ENCODE results near the gene SLC31A2. TPM values are rescaled to one million over a fixed set of nuclear protein-coding genes. Genes with fewer than 3 reads are reported as not detected.

SLC31A2 gene
- total RNA-seq, 1 experiment from 2014 or later = 4.7 TPM

DNA sequence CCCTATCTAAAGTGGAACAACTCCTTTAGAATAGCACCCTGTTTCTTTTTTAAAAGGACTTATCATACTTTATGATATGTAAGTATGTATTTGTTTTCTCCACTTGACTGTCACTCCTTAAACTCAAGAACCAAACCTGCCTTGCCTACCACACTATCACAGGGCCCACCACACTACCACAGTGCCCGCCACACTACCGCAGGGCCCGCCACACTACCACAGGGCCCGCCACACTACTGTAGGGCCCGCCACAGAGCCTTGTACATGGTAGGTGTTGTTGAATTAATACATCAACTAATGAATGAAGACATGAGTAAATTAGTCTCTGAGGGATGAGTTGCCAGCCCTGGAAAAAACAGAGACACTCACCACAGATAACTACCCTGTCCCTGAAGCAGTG, 18.0 kb downstream of the SLC31A2 start:
- no peaks in the 10 kb centered on the region for H3K4me1 ChIP-seq (ENCODE audit: control insufficient read depth in 1 of 2, insufficient read depth in 2 of 2, low read length in 2 of 2)
- ATAC-seq (no peak), DNase-seq (ENCODE audit: low read depth, low spot score) (no peak)
- H3K36me3 ChIP-seq (ENCODE audit: control insufficient read depth in 1 of 2, insufficient read depth in 2 of 2, low read length in 2 of 2) = peaks cover 42 to 43% of the 10 kb centered on the region in 2 experiments
- TF ChIP-seq SIN3A (IDR thresholded peaks at IDR 0.05; ENCODE audit: low read depth) = no peak
- H3K4me2 ChIP-seq (ENCODE audit: low read length) = no peak overlapping the region
- ChIA-PET CTCF (no interaction called here), RAD21 (ENCODE audit: low non-redundant PET in 1 of 2, low total read pairs in 2 of 2, uncharacterized antibody in 2 of 2, unreplicated experiment in 2 of 2) (no interaction called here), POLR2A (no interaction called here)
- H3K4me3 ChIP-seq (replicated peaks in 1 of 2; ENCODE audit: low read depth in 1 of 2, low read length in 2 of 2) = no peak overlapping the region
- H3K79me2 ChIP-seq (ENCODE audit: insufficient read depth, low read length) = no peaks in the 10 kb centered on the region
- H3K9me2 ChIP-seq (ENCODE audit: insufficient read depth) = no peaks in the 10 kb centered on the region
- H3K9me3 ChIP-seq (ENCODE audit: control insufficient read depth in 1 of 2, insufficient read depth in 1 of 2, low read depth in 1 of 2, low read length in 2 of 2) = no peaks in the 10 kb centered on the region
- H3K27me3 ChIP-seq (ENCODE audit: insufficient read depth, low read length) = no peaks in the 10 kb centered on the region
- no peaks in the 10 kb centered on the region for H4K20me1 ChIP-seq (ENCODE audit: insufficient read depth)
- intact Hi-C loops (cut with micrococcal nuclease) = no loop called here
- H3K9ac ChIP-seq (ENCODE audit: low read length) = no peak overlapping the region
- no TSS peak for BruUV-seq (replicated peaks)
- no peak overlapping the region for H3K27ac ChIP-seq (ENCODE audit: low read depth, low read length)
- no peak overlapping the region for H2AFZ ChIP-seq (ENCODE audit: low read depth, low read length, poor library complexity, severe bottlenecking)

DNA sequence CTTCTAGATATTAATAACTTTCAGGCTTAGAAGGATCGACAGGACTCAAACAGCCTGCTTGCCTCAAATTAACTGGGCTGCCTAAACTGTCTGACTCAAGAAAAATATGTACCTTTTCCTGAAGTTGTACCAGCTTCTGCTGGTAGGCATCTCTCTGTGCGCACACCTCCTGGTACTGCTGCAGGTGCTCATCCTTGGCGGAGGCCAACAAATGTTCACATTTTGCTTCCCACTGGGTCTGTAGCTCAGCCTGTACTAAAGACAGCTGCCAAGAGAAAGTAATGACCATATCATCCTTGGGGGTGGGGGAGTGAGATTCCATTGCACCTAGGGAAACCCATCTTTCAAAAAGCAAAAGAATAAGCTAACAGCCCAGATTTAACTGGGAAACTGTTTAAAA, 22.5 kb downstream of the SLC31A2 start:
- no peaks in the 10 kb centered on the region for H3K9me3 ChIP-seq (ENCODE audit: control insufficient read depth in 1 of 2, insufficient read depth in 1 of 2, low read depth in 1 of 2, low read length in 2 of 2)
- H2AFZ ChIP-seq (ENCODE audit: low read depth, low read length, poor library complexity, severe bottlenecking) = no peak overlapping the region
- H3K9ac ChIP-seq (ENCODE audit: low read length) = no peak overlapping the region
- H4K20me1 ChIP-seq (ENCODE audit: insufficient read depth) = no peaks in the 10 kb centered on the region
- no peak for TF ChIP-seq SP1 (IDR thresholded peaks at IDR 0.05; ENCODE audit: low read depth)
- no peak for TF ChIP-seq CEBPB (IDR thresholded peaks at IDR 0.05; ENCODE audit: low read depth)
- TF ChIP-seq, protein P1, sequence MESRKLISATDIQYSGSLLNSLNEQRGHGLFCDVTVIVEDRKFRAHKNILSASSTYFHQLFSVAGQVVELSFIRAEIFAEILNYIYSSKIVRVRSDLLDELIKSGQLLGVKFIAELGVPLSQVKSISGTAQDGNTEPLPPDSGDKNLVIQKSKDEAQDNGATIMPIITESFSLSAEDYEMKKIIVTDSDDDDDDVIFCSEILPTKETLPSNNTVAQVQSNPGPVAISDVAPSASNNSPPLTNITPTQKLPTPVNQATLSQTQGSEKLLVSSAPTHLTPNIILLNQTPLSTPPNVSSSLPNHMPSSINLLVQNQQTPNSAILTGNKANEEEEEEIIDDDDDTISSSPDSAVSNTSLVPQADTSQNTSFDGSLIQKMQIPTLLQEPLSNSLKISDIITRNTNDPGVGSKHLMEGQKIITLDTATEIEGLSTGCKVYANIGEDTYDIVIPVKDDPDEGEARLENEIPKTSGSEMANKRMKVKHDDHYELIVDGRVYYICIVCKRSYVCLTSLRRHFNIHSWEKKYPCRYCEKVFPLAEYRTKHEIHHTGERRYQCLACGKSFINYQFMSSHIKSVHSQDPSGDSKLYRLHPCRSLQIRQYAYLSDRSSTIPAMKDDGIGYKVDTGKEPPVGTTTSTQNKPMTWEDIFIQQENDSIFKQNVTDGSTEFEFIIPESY (IDR thresholded peaks at IDR 0.05; ENCODE audit: extremely low read depth, insufficient replicate concordance, low read length) = no peak
- no peak for TF ChIP-seq ELF1 (IDR thresholded peaks at IDR 0.05; ENCODE audit: borderline replicate concordance, low read depth)
- TF ChIP-seq POLR2AphosphoS5 (IDR thresholded peaks at IDR 0.05; ENCODE audit: low read depth, low read length) = no peak
- no peak for TF ChIP-seq EGR1 (IDR thresholded peaks at IDR 0.05; ENCODE audit: low read depth)
- no peak for TF ChIP-seq SIN3A (IDR thresholded peaks at IDR 0.05; ENCODE audit: low read depth)
- TF ChIP-seq EZH2phosphoT487 (IDR thresholded peaks at IDR 0.05; ENCODE audit: borderline replicate concordance) = no peak
- TF ChIP-seq, protein P2, sequence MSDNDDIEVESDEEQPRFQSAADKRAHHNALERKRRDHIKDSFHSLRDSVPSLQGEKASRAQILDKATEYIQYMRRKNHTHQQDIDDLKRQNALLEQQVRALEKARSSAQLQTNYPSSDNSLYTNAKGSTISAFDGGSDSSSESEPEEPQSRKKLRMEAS (IDR thresholded peaks at IDR 0.05) = no peak
- no peak for TF ChIP-seq FOSL1 (IDR thresholded peaks at IDR 0.05; ENCODE audit: low read depth)
- no peak for TF ChIP-seq EZH2 (IDR thresholded peaks at IDR 0.05)
- H3K4me3 ChIP-seq (replicated peaks in 1 of 2; ENCODE audit: low read depth in 1 of 2, low read length in 2 of 2) = no peak overlapping the region
- H3K36me3 ChIP-seq (ENCODE audit: control insufficient read depth in 1 of 2, insufficient read depth in 2 of 2, low read length in 2 of 2) = peaks cover 38 to 44% of the 10 kb centered on the region in 2 experiments
- no peaks in the 10 kb centered on the region for H3K9me2 ChIP-seq (ENCODE audit: insufficient read depth)
- RAD21 ChIA-PET (ENCODE audit: low non-redundant PET in 1 of 2, low total read pairs in 2 of 2, uncharacterized antibody in 2 of 2, unreplicated experiment in 2 of 2) = no interaction called here
- H3K27ac ChIP-seq (ENCODE audit: low read depth, low read length) = no peak overlapping the region
- no peaks in the 10 kb centered on the region for H3K27me3 ChIP-seq (ENCODE audit: insufficient read depth, low read length)
- ATAC-seq = no peak
- no peak overlapping the region for H3K4me2 ChIP-seq (ENCODE audit: low read length)
- H3K4me1 ChIP-seq (ENCODE audit: control insufficient read depth in 1 of 2, insufficient read depth in 2 of 2, low read length in 2 of 2) = no peaks in the 10 kb centered on the region
- intact Hi-C loops (cut with micrococcal nuclease) = no loop called here
- H3K79me2 ChIP-seq (ENCODE audit: insufficient read depth, low read length) = no peaks in the 10 kb centered on the region
- no TSS peak for BruUV-seq (replicated peaks)
- CTCF ChIA-PET = no interaction called here
- DNase-seq (ENCODE audit: low read depth, low spot score) = no peak
- POLR2A ChIA-PET = no interaction called here
